Spinal cord (tissue), 10 donors: ENCODE measurements around the gene GAS2. TPM values are rescaled to one million over a fixed set of nuclear protein-coding genes. Genes with fewer than 3 reads are reported as not detected.
A peak's percentile ranks its signal among the peaks of the same experiment; 100 is the strongest.

Experiments
- DNase-seq, 6 donors: peaks; one replicate each; pipeline versions ENCODE4 v3.0.0 to v3.0.0-alpha.2; 2013 to 2015; ENCODE audit warnings: low spot score in 6 of 6, low read depth in 4 of 6
- H3K27ac ChIP-seq: one replicate; pipeline ENCODE4 v1.5.1; 2013; ENCODE audit warnings: low read depth, low read length, control low read depth
- H3K27me3 ChIP-seq: one replicate; pipeline ENCODE4 v1.6.1; 2013; ENCODE audit warnings: low read length; ENCODE audit not compliant: control insufficient read depth, insufficient read depth
- H3K36me3 ChIP-seq: one replicate; pipeline ENCODE4 v1.6.1; 2013; ENCODE audit warnings: low read length; ENCODE audit not compliant: control insufficient read depth, insufficient read depth
- H3K4me1 ChIP-seq: one replicate; pipeline ENCODE4 v1.6.1; 2013; ENCODE audit warnings: low read length; ENCODE audit not compliant: control insufficient read depth, insufficient read depth
- H3K4me3 ChIP-seq: one replicate; pipeline ENCODE4 v1.5.1; 2013; ENCODE audit warnings: low read depth, low read length, control low read depth
- H3K9me3 ChIP-seq: one replicate; pipeline ENCODE4 v1.6.1; 2013; ENCODE audit warnings: low read length; ENCODE audit not compliant: control insufficient read depth, insufficient read depth
- WGBS: methylation state at CpG from one replicate; pipeline ENCODE4 v1.1.5; 2013; ENCODE audit warnings: missing lambda C conversion rate; ENCODE audit not compliant: insufficient coverage; 5-methylcytosine and 5-hydroxymethylcytosine counted together
- polyA plus RNA-seq, 2 donors: library from polyadenylated mRNA; unstranded; fragments of 120-200 nt; gene quantifications; one replicate each; pipeline ENCODE4 v1.2.1, GENCODE V29; 2013; ENCODE audit not compliant: insufficient read length in 2 of 2
- total RNA-seq, 2 donors: library from RNA; depleted of rRNA in 1 of 2; stranded (reverse); fragments of 120-200 nt in 1 of 2; fragments of >200 nt in 1 of 2; gene quantifications; one replicate each; pipeline versions ENCODE4 v1.2.3 to v1.2.4, GENCODE V29; 2013 to 2014
- donor health status: healthy.

Gene GAS2
- total and polyA plus RNA-seq, 4 donors, result 3.3 to 52.4 (median 19.0) TPM

GRCh38 chr11:22715971-22716370 is 49.6 kb downstream of the GAS2 start:
- DNase-seq, result no peak
- Histone ChIP-seq H3K4me1 (no peaks in the 10 kb centered on the region), H3K9me3 (peaks cover 4% of the 10 kb centered on the region), H3K4me3 (no peak overlapping the region), H3K36me3 (no peaks in the 10 kb centered on the region), H3K27ac (no peak overlapping the region), H3K27me3 (no peaks in the 10 kb centered on the region)
- WGBS, result no CpG with 5 or more reads among the region's 3 CpGs

GRCh38 chr11:22720457-22720856 is 54.0 kb downstream of the GAS2 start:
- no peak overlapping the region for H3K4me3 ChIP-seq
- H3K9me3 ChIP-seq, result peaks cover 4% of the 10 kb centered on the region
- H3K36me3 ChIP-seq, result no peaks in the 10 kb centered on the region
- no peaks in the 10 kb centered on the region for H3K27me3 ChIP-seq
- H3K4me1 ChIP-seq, result no peaks in the 10 kb centered on the region
- no CpG with 5 or more reads among the region's 3 CpGs for whole genome bisulfite sequencing
- H3K27ac ChIP-seq, result no peak overlapping the region
- DNase-seq, result no peak

GRCh38 chr11:22723274-22723673 is 56.9 kb downstream of the GAS2 start:
- Histone ChIP-seq H3K36me3 (no peaks in the 10 kb centered on the region), H3K9me3 (no peaks in the 10 kb centered on the region), H3K4me3 (no peak overlapping the region), H3K4me1 (no peaks in the 10 kb centered on the region), H3K27me3 (no peaks in the 10 kb centered on the region), H3K27ac (no peak overlapping the region)
- WGBS, result no CpG with 5 or more reads among the region's 3 CpGs
- DNase-seq, result peak in 1 of 6 donors; percentile 26

GRCh38 chr11:22725079-22725478 is 58.7 kb downstream of the GAS2 start:
- Histone ChIP-seq H3K4me1 (no peaks in the 10 kb centered on the region), H3K27ac (no peak overlapping the region), H3K36me3 (no peaks in the 10 kb centered on the region), H3K9me3 (no peaks in the 10 kb centered on the region), H3K4me3 (no peak overlapping the region), H3K27me3 (no peaks in the 10 kb centered on the region)
- DNase-seq, result no peak
- no CpG with 5 or more reads among the region's 3 CpGs for WGBS

- WGBS, result 57% methylated on average over 1 of the region's 3 CpGs
- no peak overlapping the region for H3K4me3 ChIP-seq
- no peak overlapping the region for H3K27ac ChIP-seq
These were observed 62.4 kb downstream of the GAS2 start for GRCh38 chr11:22728600-22729389.

GRCh38 chr11:22730319-22730718 is 63.9 kb downstream of the GAS2 start:
- WGBS, result no CpG with 5 or more reads among the region's 1 CpG
- Histone ChIP-seq H3K9me3 (no peaks in the 10 kb centered on the region), H3K27me3 (no peaks in the 10 kb centered on the region), H3K27ac (no peak overlapping the region), H3K4me1 (no peaks in the 10 kb centered on the region), H3K4me3 (no peak overlapping the region), H3K36me3 (no peaks in the 10 kb centered on the region)
- peak in 1 of 6 donors; percentile 38 for DNase-seq

More at GRCh38 chr11:22728600-22729389, 62.4 kb downstream of the GAS2 start:
- DNase-seq, result peak in 2 of 6 donors; percentile 2 to 17
- Histone ChIP-seq H3K9me3 (no peaks in the 10 kb centered on the region), H3K36me3 (no peaks in the 10 kb centered on the region), H3K27me3 (no peaks in the 10 kb centered on the region), H3K4me1 (no peaks in the 10 kb centered on the region)

- Histone ChIP-seq H3K4me1 (no peaks in the 10 kb centered on the region), H3K9me3 (no peaks in the 10 kb centered on the region), H3K27ac (no peak overlapping the region), H3K36me3 (no peaks in the 10 kb centered on the region), H3K27me3 (no peaks in the 10 kb centered on the region), H3K4me3 (no peak overlapping the region)
- no peak for DNase-seq
- no CpG with 5 or more reads among the region's 2 CpGs for WGBS
These were observed 66.2 kb downstream of the GAS2 start for GRCh38 chr11:22732588-22732987.

- no CpG with 5 or more reads among the region's 1 CpG for WGBS
- no peaks in the 10 kb centered on the region for H3K9me3 ChIP-seq
- no peaks in the 10 kb centered on the region for H3K4me1 ChIP-seq
- no peak overlapping the region for H3K4me3 ChIP-seq
- H3K27me3 ChIP-seq, result no peaks in the 10 kb centered on the region
- DNase-seq, result no peak
- no peaks in the 10 kb centered on the region for H3K36me3 ChIP-seq
- no peak overlapping the region for H3K27ac ChIP-seq
These were observed 67.3 kb downstream of the GAS2 start for GRCh38 chr11:22733475-22734248.

GRCh38 chr11:22734628-22735345 is 68.4 kb downstream of the GAS2 start:
- Histone ChIP-seq H3K9me3 (no peaks in the 10 kb centered on the region), H3K36me3 (no peaks in the 10 kb centered on the region), H3K4me3 (no peak overlapping the region), H3K27ac (no peak overlapping the region), H3K4me1 (no peaks in the 10 kb centered on the region), H3K27me3 (no peaks in the 10 kb centered on the region)
- DNase-seq, result no peak
- no CpG with 5 or more reads among the region's 2 CpGs for WGBS
